HCT116 (cell line): ENCODE results near the gene ETNK2. TPM values are rescaled to one million over a fixed set of nuclear protein-coding genes. Genes with fewer than 3 reads are reported as not detected.

Experiments used
- ATAC-seq: fragments of 200-7000 bp; cut with Tn5 transposase; 2 replicates; pipeline ENCODE4 v1.9.1; 2020; ENCODE audit warnings: mild to moderate bottlenecking, moderate library complexity
- BruUV-seq: library from RNA; stranded (reverse); fragments of 400-500 nt; replicated peaks from 2 replicates; lab custom pipeline; 2021; lab: Mats Ljungman, UMichigan
- CTCF ChIA-PET: fragments of 300-600 bp; sonication (Branson Sonifier 250); formaldehyde crosslinking; loops from one replicate; lab custom pipeline; 2021; ENCODE audit warnings: antibody characterized with exemption; lab: Charles Lee
- POLR2A ChIA-PET: fragments of 300-600, 350-600 bp; sonication (Branson Sonifier 250); formaldehyde crosslinking; loops from one replicate; lab custom pipeline; 2021; ENCODE audit warnings: antibody characterized with exemption; lab: Charles Lee
- RAD21 ChIA-PET, 2 experiments: fragments of 300-600 bp; sonication (Branson Sonifier 250); formaldehyde crosslinking; loops; one replicate each; lab custom pipeline; 2023; ENCODE audit warnings: low total read pairs in 2 of 2; ENCODE audit not compliant: uncharacterized antibody in 2 of 2, unreplicated experiment in 2 of 2, low non-redundant PET in 1 of 2; lab: Charles Lee
- DNase-seq: peaks from one replicate; pipeline ENCODE4 v3.0.0-alpha.2; 2010; ENCODE audit warnings: low read depth, low spot score
- H2AFZ ChIP-seq: fragments of 200-600 bp; shearing (Covaris generic), sonication (generic); 2 replicates; pipeline ENCODE4 v1.6.1; 2017; ENCODE audit warnings: low read depth, mixed run types, mixed read lengths, antibody characterized with exemption, low read length; ENCODE audit not compliant: poor library complexity, severe bottlenecking
- H3K27ac ChIP-seq: 2 replicates; pipeline ENCODE4 v1.5.1; 2012; ENCODE audit warnings: low read depth, low read length
- H3K27me3 ChIP-seq: fragments of 200-600 bp; sonication (generic); 2 replicates; pipeline ENCODE4 v1.6.1; 2016; ENCODE audit warnings: mixed run types, low read length, mixed read lengths; ENCODE audit not compliant: insufficient read depth
- H3K36me3 ChIP-seq, 2 experiments: fragments of 200-500 bp in 1 of 2; fragments of 200-600 bp in 1 of 2; sonication (Bioruptor generic) in 1 of 2; sonication (generic) in 1 of 2; 2 replicates each; pipeline versions ENCODE4 v1.5.1 to v1.6.1; 2014 to 2016; ENCODE audit warnings: low read length in 2 of 2, inconsistent platforms in 1 of 2, mixed read lengths in 1 of 2, mixed run types in 1 of 2; ENCODE audit not compliant: insufficient read depth in 2 of 2, control insufficient read depth in 1 of 2
- H3K4me1 ChIP-seq, 2 experiments: fragments of 200-600 bp in 1 of 2; sonication (generic) in 1 of 2; 2 replicates each; pipeline versions ENCODE4 v1.5.1 to v1.6.1; 2012 to 2017; ENCODE audit warnings: low read length in 2 of 2, inconsistent platforms in 1 of 2, mild to moderate bottlenecking in 1 of 2, mixed read lengths in 1 of 2, mixed run types in 1 of 2, moderate library complexity in 1 of 2; ENCODE audit not compliant: insufficient read depth in 2 of 2, control insufficient read depth in 1 of 2
- H3K4me2 ChIP-seq: fragments of 200-600 bp; sonication (generic); 2 replicates; pipeline ENCODE4 v1.6.1; 2017; ENCODE audit warnings: mixed run types, low read length, mixed read lengths
- H3K4me3 ChIP-seq, 2 experiments: fragments of 200-600 bp in 1 of 2; sonication (generic) in 1 of 2; replicated peaks in 1 of 2; 2 replicates each; pipeline ENCODE4 v1.5.1; 2011 to 2016; ENCODE audit warnings: low read length in 2 of 2, control low read depth in 1 of 2, low read depth in 1 of 2, mild to moderate bottlenecking in 1 of 2, mixed read lengths in 1 of 2, mixed run types in 1 of 2
- H3K79me2 ChIP-seq: fragments of 200-600 bp; sonication (generic); 2 replicates; pipeline ENCODE4 v1.6.1; 2017; ENCODE audit warnings: mild to moderate bottlenecking, mixed run types, low read length, moderate library complexity, mixed read lengths; ENCODE audit not compliant: insufficient read depth
- H3K9ac ChIP-seq: fragments of 200-600 bp; sonication (generic); 2 replicates; pipeline ENCODE4 v1.6.1; 2016; ENCODE audit warnings: low read length, mixed read lengths
- H3K9me2 ChIP-seq: fragments of 200-600 bp; sonication (generic), shearing (Covaris generic); 2 replicates; pipeline ENCODE4 v1.6.1; 2017; ENCODE audit warnings: mixed run types, mild to moderate bottlenecking, moderate library complexity; ENCODE audit not compliant: insufficient read depth
- H3K9me3 ChIP-seq, 2 experiments: fragments of 200-500 bp in 1 of 2; fragments of 200-600 bp in 1 of 2; sonication (Bioruptor generic) in 1 of 2; sonication (generic) in 1 of 2; 2 replicates each; pipeline ENCODE4 v1.6.1; 2014 to 2017; ENCODE audit warnings: low read length in 2 of 2, mixed read lengths in 2 of 2, inconsistent platforms in 1 of 2, low read depth in 1 of 2, mild to moderate bottlenecking in 1 of 2, mixed run types in 1 of 2, moderate library complexity in 1 of 2; ENCODE audit not compliant: control insufficient read depth in 1 of 2, insufficient read depth in 1 of 2
- H4K20me1 ChIP-seq: fragments of 200-600 bp; sonication (generic), shearing (Covaris generic); 2 replicates; pipeline ENCODE4 v1.6.1; 2017; ENCODE audit warnings: mixed run types, mild to moderate bottlenecking, moderate library complexity; ENCODE audit not compliant: insufficient read depth
- ATF3 ChIP-seq: IDR thresholded peaks from 2 replicates; pipeline ENCODE4 v1.6.1; 2012
- CTCF ChIP-seq, 3 experiments: fragments of 200-600 bp in 1 of 3; sonication (generic) in 1 of 3; IDR thresholded peaks in 2 of 3; conservative IDR thresholded peaks in 1 of 3; 2 replicates each; pipeline ENCODE4 v1.5.1; 2012 to 2017; ENCODE audit warnings: low read depth in 2 of 3, low read length in 2 of 3, antibody characterized with exemption in 1 of 3, borderline replicate concordance in 1 of 3, control low read depth in 1 of 3, mild to moderate bottlenecking in 1 of 3, mixed read lengths in 1 of 3, mixed run types in 1 of 3, moderate library complexity in 1 of 3; ENCODE audit not compliant: insufficient read depth in 1 of 3
- ELF1 ChIP-seq: IDR thresholded peaks from 2 replicates; pipeline ENCODE4 v1.6.1; 2012; ENCODE audit warnings: low read depth, borderline replicate concordance
- EZH2 ChIP-seq: fragments of 200-600 bp; sonication (generic); IDR thresholded peaks from 2 replicates; pipeline ENCODE4 v1.6.1; 2017; ENCODE audit warnings: antibody characterized with exemption, mixed run types
- JUND ChIP-seq: IDR thresholded peaks from 2 replicates; pipeline ENCODE4 v1.6.1; 2012
- POLR2AphosphoS5 ChIP-seq: IDR thresholded peaks from 2 replicates; pipeline ENCODE4 v1.6.1; 2011; ENCODE audit warnings: mild to moderate bottlenecking, low read depth, low read length, moderate library complexity
- RAD21 ChIP-seq: IDR thresholded peaks from 2 replicates; pipeline ENCODE4 v1.6.1; 2012; ENCODE audit warnings: low read depth, mild to moderate bottlenecking
- SIN3A ChIP-seq: IDR thresholded peaks from 2 replicates; pipeline ENCODE4 v1.6.1; 2012; ENCODE audit warnings: low read depth
- TCF7L2 ChIP-seq: IDR thresholded peaks from 2 replicates; pipeline ENCODE4 v1.7.0; 2011; ENCODE audit warnings: borderline replicate concordance, inconsistent platforms; ENCODE audit not compliant: insufficient read depth, insufficient read length; ENCODE audit errors: extremely low read depth
- YY1 ChIP-seq: IDR thresholded peaks from 2 replicates; pipeline ENCODE4 v1.6.1; 2011; ENCODE audit warnings: low read length, low read depth, moderate library complexity, mild to moderate bottlenecking; ENCODE audit not compliant: insufficient replicate concordance; ENCODE audit errors: extremely low read depth
- ZFX ChIP-seq: fragments of 450-650 bp; IDR thresholded peaks from 2 replicates; pipeline ENCODE4 v1.6.1; 2017
- ZNF274 ChIP-seq: fragments of 200-500 bp; sonication (Bioruptor generic); IDR thresholded peaks from 2 replicates; pipeline ENCODE4 v1.6.1; 2014; ENCODE audit warnings: mild to moderate bottlenecking, low read depth, low read length, inconsistent platforms
- intact Hi-C: fragments of 100-400 bp; cut with micrococcal nuclease; formaldehyde crosslinking; loops from 2 replicates; pipeline ENCODE4 v1.10.0; 2022
- total RNA-seq: library from RNA; stranded (reverse); gene quantifications from one replicate; pipeline ENCODE4 v1.2.1, GENCODE V29; 2021; ENCODE audit not compliant: unreplicated experiment
- TF ChIP-seq, protein P1 (sequence below): IDR thresholded peaks from 2 replicates; pipeline ENCODE4 v1.6.1; 2012
- TF ChIP-seq, protein P2 (sequence below): IDR thresholded peaks from 2 replicates; pipeline ENCODE4 v1.6.1; 2012; ENCODE audit warnings: low read depth
- TF ChIP-seq, protein P3 (sequence below): IDR thresholded peaks from 2 replicates; pipeline ENCODE4 v1.6.1; 2011; ENCODE audit warnings: mild to moderate bottlenecking, low read length, moderate library complexity; ENCODE audit not compliant: insufficient replicate concordance; ENCODE audit errors: extremely low read depth

ETNK2 gene
- total RNA-seq, 1 experiment from 2014 or later: 16.1 TPM

- TF ChIP-seq POLR2AphosphoS5 (no peak), TCF7L2 (no peak), ELF1 (no peak), CTCF (IDR thresholded peaks at IDR 0.05 in 2 of 3, conservative IDR thresholded peaks at IDR 0.05 in 1 of 3; ENCODE audit: borderline replicate concordance in 1 of 3, insufficient read depth in 1 of 3, low read depth in 2 of 3, low read length in 2 of 3) (no peak), ZFX (no peak), ATF3 (no peak), SIN3A (no peak), YY1 (no peak), RAD21 (no peak), EZH2 (no peak), ZNF274 (no peak), JUND (no peak)
- TF ChIP-seq, protein P1, sequence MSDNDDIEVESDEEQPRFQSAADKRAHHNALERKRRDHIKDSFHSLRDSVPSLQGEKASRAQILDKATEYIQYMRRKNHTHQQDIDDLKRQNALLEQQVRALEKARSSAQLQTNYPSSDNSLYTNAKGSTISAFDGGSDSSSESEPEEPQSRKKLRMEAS: no peak
- TF ChIP-seq, protein P2, sequence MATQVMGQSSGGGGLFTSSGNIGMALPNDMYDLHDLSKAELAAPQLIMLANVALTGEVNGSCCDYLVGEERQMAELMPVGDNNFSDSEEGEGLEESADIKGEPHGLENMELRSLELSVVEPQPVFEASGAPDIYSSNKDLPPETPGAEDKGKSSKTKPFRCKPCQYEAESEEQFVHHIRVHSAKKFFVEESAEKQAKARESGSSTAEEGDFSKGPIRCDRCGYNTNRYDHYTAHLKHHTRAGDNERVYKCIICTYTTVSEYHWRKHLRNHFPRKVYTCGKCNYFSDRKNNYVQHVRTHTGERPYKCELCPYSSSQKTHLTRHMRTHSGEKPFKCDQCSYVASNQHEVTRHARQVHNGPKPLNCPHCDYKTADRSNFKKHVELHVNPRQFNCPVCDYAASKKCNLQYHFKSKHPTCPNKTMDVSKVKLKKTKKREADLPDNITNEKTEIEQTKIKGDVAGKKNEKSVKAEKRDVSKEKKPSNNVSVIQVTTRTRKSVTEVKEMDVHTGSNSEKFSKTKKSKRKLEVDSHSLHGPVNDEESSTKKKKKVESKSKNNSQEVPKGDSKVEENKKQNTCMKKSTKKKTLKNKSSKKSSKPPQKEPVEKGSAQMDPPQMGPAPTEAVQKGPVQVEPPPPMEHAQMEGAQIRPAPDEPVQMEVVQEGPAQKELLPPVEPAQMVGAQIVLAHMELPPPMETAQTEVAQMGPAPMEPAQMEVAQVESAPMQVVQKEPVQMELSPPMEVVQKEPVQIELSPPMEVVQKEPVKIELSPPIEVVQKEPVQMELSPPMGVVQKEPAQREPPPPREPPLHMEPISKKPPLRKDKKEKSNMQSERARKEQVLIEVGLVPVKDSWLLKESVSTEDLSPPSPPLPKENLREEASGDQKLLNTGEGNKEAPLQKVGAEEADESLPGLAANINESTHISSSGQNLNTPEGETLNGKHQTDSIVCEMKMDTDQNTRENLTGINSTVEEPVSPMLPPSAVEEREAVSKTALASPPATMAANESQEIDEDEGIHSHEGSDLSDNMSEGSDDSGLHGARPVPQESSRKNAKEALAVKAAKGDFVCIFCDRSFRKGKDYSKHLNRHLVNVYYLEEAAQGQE: no peak
- TF ChIP-seq, protein P3, sequence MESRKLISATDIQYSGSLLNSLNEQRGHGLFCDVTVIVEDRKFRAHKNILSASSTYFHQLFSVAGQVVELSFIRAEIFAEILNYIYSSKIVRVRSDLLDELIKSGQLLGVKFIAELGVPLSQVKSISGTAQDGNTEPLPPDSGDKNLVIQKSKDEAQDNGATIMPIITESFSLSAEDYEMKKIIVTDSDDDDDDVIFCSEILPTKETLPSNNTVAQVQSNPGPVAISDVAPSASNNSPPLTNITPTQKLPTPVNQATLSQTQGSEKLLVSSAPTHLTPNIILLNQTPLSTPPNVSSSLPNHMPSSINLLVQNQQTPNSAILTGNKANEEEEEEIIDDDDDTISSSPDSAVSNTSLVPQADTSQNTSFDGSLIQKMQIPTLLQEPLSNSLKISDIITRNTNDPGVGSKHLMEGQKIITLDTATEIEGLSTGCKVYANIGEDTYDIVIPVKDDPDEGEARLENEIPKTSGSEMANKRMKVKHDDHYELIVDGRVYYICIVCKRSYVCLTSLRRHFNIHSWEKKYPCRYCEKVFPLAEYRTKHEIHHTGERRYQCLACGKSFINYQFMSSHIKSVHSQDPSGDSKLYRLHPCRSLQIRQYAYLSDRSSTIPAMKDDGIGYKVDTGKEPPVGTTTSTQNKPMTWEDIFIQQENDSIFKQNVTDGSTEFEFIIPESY: no peak
- Histone ChIP-seq H3K9me3 (no peaks in the 10 kb centered on the region), H3K36me3 (no peaks in the 10 kb centered on the region), H3K4me2 (no peak overlapping the region), H3K27ac (no peak overlapping the region), H3K4me3 (no peak overlapping the region), H3K4me1 (peaks cover 13 to 45% of the 10 kb centered on the region in 2 experiments), H3K9ac (no peak overlapping the region), H2AFZ (no peak overlapping the region), H3K79me2 (no peaks in the 10 kb centered on the region), H4K20me1 (no peaks in the 10 kb centered on the region), H3K9me2 (no peaks in the 10 kb centered on the region), H3K27me3 (no peaks in the 10 kb centered on the region)
- POLR2A ChIA-PET: no interaction called here
- RAD21 ChIA-PET: no interaction called here
- ATAC-seq: no peak
- CTCF ChIA-PET: interaction anchor here (2.0 to 2.7 kb wide), 2 partner anchors 10 to 34 kb away, joined by 28 to 31 read pairs; no protein-coding TSS in a partner anchor
- intact Hi-C loops: no loop called here
- BruUV-seq: no TSS peak
- DNase-seq: no peak
These were observed 45.2 kb upstream of the ETNK2 start for GRCh38 chr1:204197068-204197467.
